ENCODE data around the gene EEFSEC. TPM values are rescaled to one million over a fixed set of nuclear protein-coding genes. Genes with fewer than 3 reads are reported as not detected.

The EEFSEC gene
- total and polyA plus RNA-seq, 2 experiments from 2014 or later, result 26.7 to 47.9 TPM

DNA sequence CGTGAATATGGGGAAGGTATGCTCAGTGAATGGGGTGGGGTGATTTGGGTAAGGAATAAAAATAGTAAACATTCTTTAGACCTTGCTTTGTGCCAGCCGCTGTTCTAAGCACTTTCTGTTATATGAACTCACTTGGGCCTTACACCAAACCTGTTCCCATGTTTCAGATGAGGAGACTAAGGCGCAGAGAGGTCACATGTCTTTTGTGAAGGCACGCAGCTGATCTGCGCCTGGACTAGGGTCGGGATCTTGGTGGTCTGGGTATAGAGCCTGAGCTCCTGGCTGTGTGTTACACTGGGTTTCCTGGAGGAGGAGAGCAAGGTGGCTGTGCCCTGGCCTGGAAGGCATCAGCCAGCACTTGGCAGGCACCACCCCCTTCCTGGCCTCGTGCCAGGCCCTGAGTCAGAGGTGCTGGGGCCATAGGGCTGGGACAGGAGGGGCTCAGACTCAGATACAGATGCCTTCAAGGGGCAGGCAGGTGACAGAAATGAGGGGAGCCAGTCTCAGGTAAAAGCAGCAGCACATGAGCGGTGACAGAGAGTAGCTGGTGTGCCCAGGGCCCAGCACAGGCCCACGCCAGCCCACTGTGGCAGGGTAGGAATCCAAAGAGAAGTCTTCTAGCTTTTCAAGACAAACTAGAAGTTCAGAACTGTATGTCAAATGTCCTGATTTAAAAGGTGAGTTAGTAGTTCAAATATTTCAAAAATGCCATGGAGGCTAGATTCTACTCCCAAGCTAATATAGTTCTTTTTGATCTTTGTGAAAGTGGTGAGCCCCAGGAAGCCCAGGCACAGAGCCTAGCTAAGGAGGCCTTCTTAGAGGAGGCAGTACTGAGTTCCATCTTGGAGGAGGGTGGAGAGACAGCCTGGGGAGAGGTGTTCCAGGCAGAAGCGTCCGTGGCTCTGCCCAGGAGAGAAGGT, 230.3 kb downstream of the EEFSEC start:
- Histone ChIP-seq H3K36me3 (no peaks in the 10 kb centered on the region), H3K9me3 (ENCODE audit: low read depth) (no peaks in the 10 kb centered on the region), H3K27ac (peak overlapping the region; percentile 76), H3K4me1 (ENCODE audit: low read depth) (peaks cover 32% of the 10 kb centered on the region), H3K4me3 (no peak overlapping the region), H3K27me3 (no peaks in the 10 kb centered on the region)
- peak; percentile 47 to 91 for DNase-seq (ENCODE audit: low read depth in 1 of 2, low spot score in 1 of 2)
- TF ChIP-seq CTCF (IDR thresholded peaks at IDR 0.05; ENCODE audit: low read depth, low read length), result no peak

GRCh38 chr3:128385080-128385832, 232.0 kb downstream of the EEFSEC start:
- no peaks in the 10 kb centered on the region for H3K27me3 ChIP-seq
- no peak overlapping the region for H3K27ac ChIP-seq
- no peaks in the 10 kb centered on the region for H3K36me3 ChIP-seq
- no peak overlapping the region for H3K4me3 ChIP-seq
- no peak for TF ChIP-seq CTCF (IDR thresholded peaks at IDR 0.05; ENCODE audit: low read depth, low read length)
- H3K9me3 ChIP-seq (ENCODE audit: low read depth), result no peaks in the 10 kb centered on the region
- peak in 1 of 2 donors; percentile 90 for DNase-seq (ENCODE audit: low read depth in 1 of 2, low spot score in 1 of 2)
- peaks cover 26% of the 10 kb centered on the region for H3K4me1 ChIP-seq (ENCODE audit: low read depth)

DNA sequence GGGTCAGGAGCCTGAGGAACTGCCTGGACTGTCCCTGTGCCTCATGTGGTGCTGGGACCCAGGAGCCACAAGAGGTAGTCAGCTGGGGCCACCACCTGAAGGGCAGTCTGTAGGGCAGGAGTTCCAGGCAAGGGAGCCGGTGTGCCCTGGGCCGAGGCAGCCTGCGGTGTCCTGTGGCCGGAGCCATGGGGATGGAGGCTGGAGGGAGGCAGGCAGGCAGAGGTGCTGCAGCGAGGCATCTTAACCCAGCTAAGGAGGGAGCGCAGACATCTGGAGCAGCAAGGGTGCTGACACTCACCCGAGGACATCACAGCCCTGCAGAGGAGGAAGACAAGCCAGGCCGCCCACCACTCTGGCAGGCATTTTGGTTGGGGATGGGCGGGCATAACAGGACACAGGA, 235.7 kb downstream of the EEFSEC start:
- peaks cover 7% of the 10 kb centered on the region for H3K4me1 ChIP-seq (ENCODE audit: low read depth)

GRCh38 chr3:128390867-128391266, 237.6 kb downstream of the EEFSEC start:
- Histone ChIP-seq H3K27me3 (no peaks in the 10 kb centered on the region), H3K4me1 (ENCODE audit: low read depth) (peaks cover 3% of the 10 kb centered on the region), H3K4me3 (no peak overlapping the region), H3K9me3 (ENCODE audit: low read depth) (no peaks in the 10 kb centered on the region), H3K27ac (no peak overlapping the region), H3K36me3 (no peaks in the 10 kb centered on the region)
- TF ChIP-seq CTCF (IDR thresholded peaks at IDR 0.05; ENCODE audit: low read depth, low read length), result no peak
- DNase-seq (ENCODE audit: low read depth in 1 of 2, low spot score in 1 of 2), result no peak

More for the DNA sequence above, 235.7 kb downstream of the EEFSEC start:
- Histone ChIP-seq H3K4me3 (no peak overlapping the region), H3K36me3 (no peaks in the 10 kb centered on the region), H3K27ac (no peak overlapping the region), H3K27me3 (no peaks in the 10 kb centered on the region), H3K9me3 (ENCODE audit: low read depth) (no peaks in the 10 kb centered on the region)
- no peak for TF ChIP-seq CTCF (IDR thresholded peaks at IDR 0.05; ENCODE audit: low read depth, low read length)
- no peak for DNase-seq (ENCODE audit: low read depth in 1 of 2, low spot score in 1 of 2)

DNA sequence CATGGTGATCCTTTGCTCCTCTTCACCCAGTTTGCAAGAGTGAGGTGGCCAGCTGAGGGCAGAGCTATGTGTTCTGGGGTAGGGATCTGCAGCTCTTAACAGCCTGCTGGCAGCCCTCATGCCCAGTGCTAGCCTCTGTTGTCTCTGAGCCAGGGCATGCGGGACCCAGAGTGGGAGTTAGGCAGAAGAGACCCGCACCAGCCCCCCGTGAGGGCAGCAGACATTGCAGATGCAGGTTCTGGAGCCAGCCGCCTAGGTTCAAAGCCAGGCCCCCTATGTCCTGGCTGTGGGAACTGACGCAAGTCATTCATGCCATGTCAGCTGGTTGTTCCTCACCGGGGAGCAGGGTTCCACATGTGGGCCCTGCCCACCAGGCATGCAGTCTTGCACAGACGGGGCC, 238.7 kb downstream of the EEFSEC start:
- Histone ChIP-seq H3K27me3 (no peaks in the 10 kb centered on the region), H3K36me3 (no peaks in the 10 kb centered on the region), H3K9me3 (ENCODE audit: low read depth) (no peaks in the 10 kb centered on the region), H3K4me1 (ENCODE audit: low read depth) (peaks cover 3% of the 10 kb centered on the region), H3K27ac (no peak overlapping the region), H3K4me3 (no peak overlapping the region)
- no peak for TF ChIP-seq CTCF (IDR thresholded peaks at IDR 0.05; ENCODE audit: low read depth, low read length)
- DNase-seq (ENCODE audit: low read depth in 1 of 2, low spot score in 1 of 2), result no peak

All from cardiac muscle cell (in vitro differentiated cells and primary cell).